Measurements from ENCODE around the gene GPRC5B.

DNA sequence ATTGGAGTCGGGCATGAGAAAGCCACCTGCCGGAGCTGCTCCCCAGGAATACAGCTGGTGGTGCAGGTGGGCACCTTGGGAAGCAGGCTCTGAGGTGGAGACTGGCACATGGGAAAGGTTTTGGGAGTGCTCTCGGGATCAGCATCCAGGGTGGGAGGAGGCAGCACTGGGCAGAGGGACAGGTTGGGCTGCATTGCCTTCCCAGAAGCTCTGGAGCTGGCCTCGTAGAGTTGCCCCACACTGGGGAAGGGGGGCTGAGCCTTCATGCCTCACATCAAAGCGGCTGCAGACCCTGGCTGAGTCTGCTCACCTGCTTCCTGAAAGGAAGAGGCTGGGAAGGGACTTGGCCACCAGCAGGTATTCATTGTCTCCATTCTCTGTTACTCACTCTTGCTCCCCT is 13.5 kb upstream of the GPRC5B start:
- TF ChIP-seq, protein P1, sequence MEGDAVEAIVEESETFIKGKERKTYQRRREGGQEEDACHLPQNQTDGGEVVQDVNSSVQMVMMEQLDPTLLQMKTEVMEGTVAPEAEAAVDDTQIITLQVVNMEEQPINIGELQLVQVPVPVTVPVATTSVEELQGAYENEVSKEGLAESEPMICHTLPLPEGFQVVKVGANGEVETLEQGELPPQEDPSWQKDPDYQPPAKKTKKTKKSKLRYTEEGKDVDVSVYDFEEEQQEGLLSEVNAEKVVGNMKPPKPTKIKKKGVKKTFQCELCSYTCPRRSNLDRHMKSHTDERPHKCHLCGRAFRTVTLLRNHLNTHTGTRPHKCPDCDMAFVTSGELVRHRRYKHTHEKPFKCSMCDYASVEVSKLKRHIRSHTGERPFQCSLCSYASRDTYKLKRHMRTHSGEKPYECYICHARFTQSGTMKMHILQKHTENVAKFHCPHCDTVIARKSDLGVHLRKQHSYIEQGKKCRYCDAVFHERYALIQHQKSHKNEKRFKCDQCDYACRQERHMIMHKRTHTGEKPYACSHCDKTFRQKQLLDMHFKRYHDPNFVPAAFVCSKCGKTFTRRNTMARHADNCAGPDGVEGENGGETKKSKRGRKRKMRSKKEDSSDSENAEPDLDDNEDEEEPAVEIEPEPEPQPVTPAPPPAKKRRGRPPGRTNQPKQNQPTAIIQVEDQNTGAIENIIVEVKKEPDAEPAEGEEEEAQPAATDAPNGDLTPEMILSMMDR (IDR thresholded peaks at IDR 0.05): no peak
- no peak for TF ChIP-seq POLR2A (IDR thresholded peaks at IDR 0.05)
